Measurements from ENCODE around the gene FAM187B.
"Not testable (repeated sequence)": the region's sequence is repeated elsewhere in the genome, so short reads cannot be mapped to it uniquely, and the experiment has no call there.

FAM187B gene

GRCh38 chr19:35211545-35212230, 16.9 kb downstream of the FAM187B start:
- no peak for FAIRE-seq

- no peak for FAIRE-seq
Observed at GRCh38 chr19:35209646-35210045, 18.9 kb downstream of the FAM187B start.

- no peak for FAIRE-seq
Observed at GRCh38 chr19:35208121-35208520, 20.4 kb downstream of the FAM187B start.

GRCh38 chr19:35207391-35207871, 21.1 kb downstream of the FAM187B start:
- FAIRE-seq: no peak

- FAIRE-seq: no peak
Observed at GRCh38 chr19:35206855-35207254, 21.7 kb downstream of the FAM187B start.

- FAIRE-seq: no peak
Observed at GRCh38 chr19:35206379-35206778, 22.2 kb downstream of the FAM187B start.

GRCh38 chr19:35205733-35206323, 22.7 kb downstream of the FAM187B start:
- FAIRE-seq: no peak

GRCh38 chr19:35204799-35205732, 23.5 kb downstream of the FAM187B start:
- no peak for FAIRE-seq

GRCh38 chr19:35202722-35203688, 25.5 kb downstream of the FAM187B start:
- FAIRE-seq: no peak

GRCh38 chr19:35199481-35199880, 29.1 kb downstream of the FAM187B start:
- no peak for FAIRE-seq

GRCh38 chr19:35196861-35197260, 31.7 kb downstream of the FAM187B start:
- not testable (repeated sequence) for FAIRE-seq

- FAIRE-seq: no peak
Observed at GRCh38 chr19:35195830-35196229, 32.7 kb downstream of the FAM187B start.

- FAIRE-seq: no peak
Observed at GRCh38 chr19:35194012-35194984, 34.2 kb downstream of the FAM187B start.

- no peak for FAIRE-seq
Observed at GRCh38 chr19:35184884-35185283, 43.7 kb downstream of the FAM187B start.

- no peak for FAIRE-seq
Observed at GRCh38 chr19:35184267-35184666, 44.3 kb downstream of the FAM187B start.

GRCh38 chr19:35181387-35181786, 47.2 kb downstream of the FAM187B start:
- no peak for FAIRE-seq

GRCh38 chr19:35179830-35180229, 48.7 kb downstream of the FAM187B start:
- no peak for FAIRE-seq

- no peak for FAIRE-seq
Observed at GRCh38 chr19:35178701-35179100, 49.8 kb downstream of the FAM187B start.

- FAIRE-seq: no peak
Observed at GRCh38 chr19:35177377-35178274, 50.9 kb downstream of the FAM187B start.

- FAIRE-seq: no peak
Observed at GRCh38 chr19:35176181-35176570, 52.4 kb downstream of the FAM187B start.

Data from islet of Langerhans (tissue), 1 donor.